Ascending aorta (tissue), 2 donors: ENCODE results near the gene CA12. TPM values are rescaled to one million over a fixed set of nuclear protein-coding genes. Genes with fewer than 3 reads are reported as not detected.

Source experiments
- DNase-seq, 2 donors: peaks; one replicate each; pipeline ENCODE4 v3.0.0-alpha.2; 2019; ENCODE audit warnings: low spot score in 2 of 2
- H3K27ac ChIP-seq, 2 donors: fragments of 200-600 bp; sonication (generic); one replicate each; pipeline ENCODE4 v1.5.1; 2016 to 2017; ENCODE audit warnings: mild to moderate bottlenecking in 1 of 2
- H3K27me3 ChIP-seq: fragments of 200-600 bp; sonication (generic); one replicate; pipeline ENCODE4 v1.5.1; 2017
- H3K36me3 ChIP-seq, 2 donors: fragments of 200-600 bp; sonication (generic); one replicate each; pipeline ENCODE4 v1.5.1; 2016
- H3K4me1 ChIP-seq, 2 donors: fragments of 200-600 bp; sonication (generic); one replicate each; pipeline ENCODE4 v1.5.1; 2016 to 2017; ENCODE audit warnings: mild to moderate bottlenecking in 1 of 2
- H3K4me3 ChIP-seq, 2 donors: fragments of 200-600 bp; sonication (generic); one replicate each; pipeline ENCODE4 v1.5.1; 2016 to 2017; ENCODE audit warnings: mild to moderate bottlenecking in 1 of 2
- H3K9me3 ChIP-seq, 2 donors: fragments of 200-600 bp; sonication (generic); one replicate each; pipeline ENCODE4 v1.5.1; 2016
- CTCF ChIP-seq, 3 experiments: fragments of 200-600 bp in 2 of 3; fragments of 450-650 bp in 1 of 3; sonication (generic) in 2 of 3; IDR thresholded peaks; one replicate each; pipeline ENCODE4 v1.5.1; 2016 to 2019; ENCODE audit warnings: antibody characterized with exemption in 3 of 3, mild to moderate bottlenecking in 1 of 3, moderate library complexity in 1 of 3
- intact Hi-C: fragments of 100-400 bp; cut with DNase I; formaldehyde crosslinking; loops from one replicate; pipeline ENCODE4 v1.15.1; 2023
- total RNA-seq: library from RNA; depleted of rRNA; stranded (reverse); fragments of >200 nt; gene quantifications from one replicate; pipeline ENCODE4 v1.1.0, GENCODE V29; 2016

CA12 gene
- total RNA-seq, 1 donor from 2014 or later = 10.7 TPM

- intact Hi-C loops = loop anchor here (5.0 kb wide), 3 partner anchors 55 to 305 kb away; partner anchors contain the start of genes FBXL22 and USP3
- Histone ChIP-seq H3K36me3 (peaks cover 5 to 10% of the 10 kb centered on the region in 2 donors), H3K27ac (peak overlapping the region; percentile 84 to 89), H3K4me1 (peaks cover 5 to 17% of the 10 kb centered on the region in 2 donors), H3K9me3 (no peaks in the 10 kb centered on the region), H3K27me3 (no peaks in the 10 kb centered on the region), H3K4me3 (no peak overlapping the region)
- DNase-seq = no peak
- TF ChIP-seq CTCF (IDR thresholded peaks at IDR 0.05) = no peak
Observed at GRCh38 chr15:63292771-63293170, 88.9 kb downstream of the CA12 start.

- intact Hi-C loops = loop anchor here (5.0 kb wide), 3 partner anchors 55 to 305 kb away; partner anchors contain the start of genes FBXL22 and USP3
- Histone ChIP-seq H3K36me3 (peaks cover 5 to 7% of the 10 kb centered on the region in 2 donors), H3K4me1 (peaks cover 5 to 17% of the 10 kb centered on the region in 2 donors), H3K27me3 (no peaks in the 10 kb centered on the region), H3K4me3 (no peak overlapping the region), H3K27ac (peak overlapping the region; percentile 84 to 89), H3K9me3 (no peaks in the 10 kb centered on the region)
- no peak for DNase-seq
- TF ChIP-seq CTCF (IDR thresholded peaks at IDR 0.05) = no peak
Observed at GRCh38 chr15:63292241-63292640, 89.4 kb downstream of the CA12 start.

GRCh38 chr15:63291507-63291906 lies 90.1 kb downstream of the CA12 start:
- H3K4me1 ChIP-seq = peaks cover 5 to 17% of the 10 kb centered on the region in 2 donors
- no peak for DNase-seq
- H3K27me3 ChIP-seq = no peaks in the 10 kb centered on the region
- no peak for TF ChIP-seq CTCF (IDR thresholded peaks at IDR 0.05)
- no peaks in the 10 kb centered on the region for H3K9me3 ChIP-seq
- H3K4me3 ChIP-seq = no peak overlapping the region
- intact Hi-C loops = loop anchor here (5.0 kb wide), 3 partner anchors 56 to 306 kb away; partner anchors contain the start of genes FBXL22 and USP3
- peak overlapping the region; percentile 84 to 89 for H3K27ac ChIP-seq
- peaks cover 5% of the 10 kb centered on the region in 2 donors for H3K36me3 ChIP-seq

- DNase-seq = no peak
- intact Hi-C loops = loop anchor here (1.0 kb wide), 1 partner anchor 114 kb away; no protein-coding TSS in a partner anchor
- Histone ChIP-seq H3K4me1 (peaks cover 5 to 17% of the 10 kb centered on the region in 2 donors), H3K27ac (no peak overlapping the region), H3K4me3 (no peak overlapping the region), H3K9me3 (no peaks in the 10 kb centered on the region), H3K36me3 (peaks cover 6 to 14% of the 10 kb centered on the region in 2 donors), H3K27me3 (no peaks in the 10 kb centered on the region)
- TF ChIP-seq CTCF (IDR thresholded peaks at IDR 0.05) = peak; percentile 56 to 74 (median 65)
Observed at GRCh38 chr15:63288778-63289378, 92.8 kb downstream of the CA12 start.

- no peak for DNase-seq
- intact Hi-C loops = loop anchor here (1.0 kb wide), 1 partner anchor 115 kb away; no protein-coding TSS in a partner anchor
- no peaks in the 10 kb centered on the region for H3K27me3 ChIP-seq
- peaks cover 5 to 17% of the 10 kb centered on the region in 2 donors for H3K4me1 ChIP-seq
- TF ChIP-seq CTCF (IDR thresholded peaks at IDR 0.05) = no peak
- no peaks in the 10 kb centered on the region for H3K9me3 ChIP-seq
- H3K4me3 ChIP-seq = no peak overlapping the region
- peaks cover 6 to 18% of the 10 kb centered on the region in 2 donors for H3K36me3 ChIP-seq
- no peak overlapping the region for H3K27ac ChIP-seq
Observed at GRCh38 chr15:63288342-63288741, 93.3 kb downstream of the CA12 start.
